ENCODE results near the gene MGAT4C.

- TF ChIP-seq CTCF (IDR thresholded peaks at IDR 0.05) (no peak), POLR2A (IDR thresholded peaks at IDR 0.05) (no peak)
These were observed 280.5 kb downstream of the MGAT4C start for GRCh38 chr12:85975716-85976115.

All from lower leg skin (tissue), 3 donors.